Nucleus accumbens (tissue), 56 donors: Measurements from ENCODE around the gene FLT1.

Source experiments
- DNase-seq, 56 donors: peaks; one replicate each; lab custom pipeline; 2025; lab: John Stamatoyannopoulos, UW

FLT1 gene

DNA sequence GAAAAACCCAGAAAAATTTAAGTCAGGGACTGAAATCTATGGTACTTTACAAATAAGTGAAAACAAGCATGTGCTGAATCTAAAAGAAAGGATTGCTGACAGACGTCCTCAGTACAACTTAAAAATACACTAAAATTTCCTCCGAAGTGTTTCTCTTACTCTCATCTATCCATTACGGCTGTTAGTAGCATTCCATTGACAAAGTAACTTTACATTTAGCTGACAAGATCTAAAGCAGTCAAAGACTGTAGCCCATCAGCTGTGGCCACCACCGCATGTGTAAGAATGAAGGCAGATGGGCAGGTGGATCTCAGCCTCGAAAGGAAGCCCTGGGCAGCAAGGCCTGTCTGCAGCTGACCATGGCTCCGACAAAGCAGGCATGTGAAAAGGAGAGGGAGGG is 59.0 kb downstream of the FLT1 start:
- DNase-seq = no peak

DNA sequence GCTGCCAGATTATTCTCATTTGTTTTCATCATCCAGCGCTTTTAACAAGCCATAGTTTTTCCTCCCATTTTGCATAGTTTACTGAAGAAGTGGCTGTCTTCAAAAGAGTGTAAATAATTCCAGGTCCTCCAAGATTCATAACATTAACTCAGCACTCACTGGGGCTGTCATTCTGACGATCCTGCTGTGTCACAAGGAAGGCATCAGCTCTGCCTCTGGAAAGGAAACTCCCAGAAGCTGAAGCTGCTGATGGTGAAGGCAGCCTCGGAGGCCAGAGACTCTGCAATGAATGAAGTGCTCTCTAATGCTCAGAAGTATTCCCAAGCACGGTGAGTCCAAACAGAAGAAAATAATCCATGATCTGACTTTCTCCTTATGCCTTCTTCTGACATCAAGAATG is 60.0 kb downstream of the FLT1 start:
- no peak for DNase-seq

DNA sequence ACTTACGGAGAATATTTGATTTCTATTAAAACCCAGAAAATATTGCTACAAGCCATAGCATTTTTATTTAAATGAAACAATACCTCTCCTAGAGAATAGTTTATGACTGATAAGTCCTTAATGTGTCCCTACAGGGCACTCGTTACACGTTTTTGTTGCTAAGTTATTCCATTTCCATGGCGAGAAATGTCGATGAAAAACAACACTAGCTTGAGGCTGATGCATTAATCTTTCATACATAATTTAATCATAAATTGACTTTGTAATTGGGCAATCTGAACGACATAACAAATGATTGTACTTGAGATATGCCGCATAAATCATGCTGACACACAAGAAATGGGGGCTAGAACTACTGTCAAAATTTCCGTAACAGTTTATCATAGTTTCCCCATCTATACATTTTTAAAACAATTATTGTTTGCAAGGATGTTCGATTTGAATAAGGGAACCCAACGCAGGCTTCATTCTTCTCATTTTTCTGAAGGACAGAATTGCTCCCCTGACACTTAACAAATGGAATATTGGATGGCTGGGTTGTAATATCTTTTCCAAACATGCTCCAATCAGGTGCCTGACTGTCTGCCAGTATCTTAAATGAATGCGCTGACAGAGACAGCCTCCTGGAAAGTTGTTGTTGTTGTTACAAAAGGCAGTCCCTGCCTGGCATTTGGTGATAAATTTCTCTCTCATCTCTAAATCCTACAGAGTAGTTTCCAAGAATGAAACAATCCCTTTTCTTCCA is 61.9 kb downstream of the FLT1 start:
- no peak for DNase-seq

DNA sequence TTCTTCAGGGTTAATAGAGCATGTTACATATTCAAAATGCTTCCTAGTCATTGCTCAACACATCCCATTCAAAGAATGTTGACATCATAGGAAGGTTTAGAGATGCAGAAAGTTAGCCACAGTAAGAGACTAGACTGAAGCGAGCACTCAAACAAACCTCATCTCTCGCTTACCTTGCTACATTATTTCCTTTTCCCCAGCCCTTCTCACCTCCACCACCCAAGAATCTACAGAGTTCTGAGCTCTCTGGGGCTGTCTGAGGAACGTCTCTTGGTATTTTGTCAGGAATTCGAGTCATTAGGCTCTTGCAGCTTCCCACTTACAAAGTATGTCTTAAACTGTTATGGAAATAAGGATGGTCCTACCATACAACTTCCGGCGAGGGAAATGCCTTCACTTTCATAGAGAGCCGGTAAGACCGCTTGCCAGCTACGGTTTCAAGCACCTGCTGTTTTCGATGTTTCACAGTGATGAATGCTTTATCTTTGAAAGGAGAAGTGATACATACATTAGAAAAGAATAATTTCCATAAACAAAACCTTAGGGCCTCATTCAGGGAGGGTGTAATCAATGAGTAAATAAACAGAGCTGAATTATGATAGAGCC is 65.1 kb downstream of the FLT1 start:
- DNase-seq = no peak

DNA sequence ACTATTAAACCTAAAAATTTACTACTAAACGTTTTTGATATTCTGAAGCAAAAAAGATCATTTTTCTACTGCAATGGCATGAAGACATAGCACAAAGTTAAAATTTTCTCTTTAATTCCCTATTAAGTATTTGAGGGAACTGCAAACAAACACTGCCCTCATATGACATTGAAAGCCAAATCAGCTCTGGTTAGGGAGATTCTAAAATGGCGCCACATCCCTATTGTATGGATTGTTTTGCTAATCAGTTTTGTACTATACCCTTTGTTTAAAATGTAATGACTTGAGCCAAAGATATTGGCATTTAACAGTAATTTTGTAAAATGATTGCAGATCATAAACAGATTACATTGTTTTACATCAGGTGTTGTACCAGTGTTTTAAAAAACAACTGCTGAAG is 65.8 kb downstream of the FLT1 start:
- no peak for DNase-seq

DNA sequence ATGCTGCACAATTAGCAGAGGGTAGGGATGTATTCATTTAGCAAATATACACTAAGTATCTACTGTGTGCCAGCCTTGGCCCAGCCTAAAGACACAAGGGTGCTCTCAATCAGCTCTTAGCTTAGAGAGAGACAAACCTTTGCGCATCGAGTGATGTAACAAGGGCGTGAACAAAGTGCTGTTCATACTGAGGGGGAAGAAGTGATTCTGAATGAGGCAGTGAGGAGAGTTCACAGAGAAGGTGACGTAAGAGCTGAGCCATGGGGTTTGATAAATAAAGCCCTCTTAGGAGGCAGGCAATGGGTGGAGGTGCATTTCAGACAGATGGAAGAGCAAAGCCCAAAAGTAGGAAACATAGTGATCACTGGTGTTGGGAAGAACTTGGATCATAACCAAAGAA is 68.5 kb downstream of the FLT1 start:
- DNase-seq = no peak

DNA sequence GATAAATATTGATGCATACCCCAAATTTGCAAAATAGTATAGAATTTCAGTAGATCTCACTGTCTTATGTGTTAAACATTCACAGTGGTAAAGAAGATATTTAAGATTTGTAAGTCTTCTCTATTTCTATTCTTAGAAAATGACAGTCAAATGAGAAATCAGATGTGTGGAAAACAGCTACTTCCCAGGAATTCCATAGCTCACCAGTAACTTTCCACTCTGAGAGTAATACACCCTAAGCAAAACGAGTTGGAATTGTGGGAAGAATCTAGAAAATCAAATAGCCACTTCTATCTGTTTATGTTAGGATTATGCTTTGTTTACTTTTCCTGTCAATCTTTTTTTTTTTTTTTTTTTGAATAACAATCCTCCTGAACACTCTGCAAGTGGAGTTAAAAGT is 69.1 kb downstream of the FLT1 start:
- no peak for DNase-seq

DNA sequence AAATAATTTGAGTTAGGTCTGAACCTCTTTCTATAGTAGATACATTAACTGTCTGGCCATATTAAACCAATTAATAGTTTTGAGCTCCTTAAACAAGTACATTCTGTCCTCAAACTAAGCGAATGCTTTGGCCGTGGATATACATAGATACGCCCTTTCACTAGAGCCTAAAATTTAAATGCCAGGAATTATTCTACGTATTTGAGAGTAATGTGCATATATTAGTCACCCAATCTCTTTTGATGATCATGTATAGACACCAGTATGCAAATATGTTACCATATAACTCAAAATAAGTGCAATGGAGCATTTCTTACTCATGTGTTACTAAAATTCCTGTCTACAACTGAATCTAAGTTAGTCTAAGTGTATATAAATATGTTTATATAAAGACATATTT is 70.4 kb downstream of the FLT1 start:
- DNase-seq = no peak

DNA sequence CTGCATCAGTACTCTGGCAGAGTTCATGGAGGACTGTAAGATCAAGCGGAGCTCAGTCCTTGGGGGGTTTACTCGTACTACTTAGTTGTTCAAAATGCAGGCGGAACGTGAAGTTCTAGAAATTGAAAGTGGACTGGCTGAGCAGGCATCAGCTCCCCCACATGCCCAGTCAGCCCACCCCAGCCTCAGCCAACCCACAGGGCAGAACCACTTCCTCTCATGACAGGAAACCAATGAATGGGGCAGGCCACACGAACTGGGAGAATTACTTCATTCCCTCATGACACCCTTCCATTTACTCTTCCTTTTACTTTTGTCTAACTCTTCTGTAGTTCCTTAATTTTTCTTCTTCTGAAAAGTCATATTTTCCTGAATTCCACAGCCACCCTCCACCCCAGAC is 71.9 kb downstream of the FLT1 start:
- DNase-seq = peak in 15 of 56 donors; percentile 2 to 37 (median 12)

DNA sequence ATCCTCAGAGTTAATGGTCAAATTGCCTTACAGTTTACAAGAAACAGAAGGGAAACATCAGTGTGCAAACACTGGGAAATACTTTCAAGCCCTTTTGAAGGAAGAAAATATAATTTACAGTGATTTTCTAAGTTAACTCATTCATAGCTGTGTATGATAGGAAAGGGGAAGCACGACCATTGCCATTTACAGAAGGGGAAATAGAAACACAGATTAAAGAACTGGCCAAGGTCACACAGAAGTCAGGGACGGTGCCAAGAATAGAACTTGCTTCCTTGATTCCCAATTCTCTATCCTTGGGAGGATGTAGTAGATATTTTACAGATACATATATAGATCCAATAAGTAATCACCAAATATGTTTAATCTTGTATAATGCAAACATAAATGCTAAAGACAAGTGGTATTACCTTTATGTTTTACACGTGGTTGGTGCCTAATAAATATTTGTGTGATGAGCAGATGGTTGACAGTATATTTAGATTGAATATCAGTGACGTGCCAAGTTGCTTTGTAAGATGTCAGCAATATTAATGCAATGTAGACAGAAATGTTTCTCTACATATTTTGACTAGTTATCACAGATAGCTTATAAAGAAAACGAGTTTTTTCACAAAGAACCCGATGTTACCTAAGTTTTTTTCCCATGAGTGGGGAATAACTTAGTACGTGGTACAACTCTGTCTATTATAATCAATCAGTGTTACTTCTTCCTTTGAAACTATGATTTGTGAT is 73.1 kb downstream of the FLT1 start:
- DNase-seq = no peak

DNA sequence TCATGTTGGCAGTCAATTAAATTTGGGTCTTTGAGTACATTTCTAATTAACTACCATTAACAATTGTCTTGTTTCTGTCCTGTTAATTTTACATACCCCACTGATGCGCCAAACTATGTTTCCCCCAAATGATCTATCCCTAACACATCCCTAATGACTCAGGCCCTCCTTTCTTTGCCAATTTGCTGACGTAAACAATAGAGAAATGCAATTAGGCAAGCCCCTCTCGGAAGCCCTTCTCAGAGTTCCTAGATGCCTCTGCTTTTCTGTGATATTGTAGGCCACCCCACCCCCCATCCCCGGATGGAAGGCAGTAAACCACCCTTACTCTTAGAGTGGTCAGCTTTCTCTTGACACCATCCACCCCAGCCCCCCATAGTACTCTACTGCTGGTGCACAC is 74.2 kb downstream of the FLT1 start:
- DNase-seq = no peak

DNA sequence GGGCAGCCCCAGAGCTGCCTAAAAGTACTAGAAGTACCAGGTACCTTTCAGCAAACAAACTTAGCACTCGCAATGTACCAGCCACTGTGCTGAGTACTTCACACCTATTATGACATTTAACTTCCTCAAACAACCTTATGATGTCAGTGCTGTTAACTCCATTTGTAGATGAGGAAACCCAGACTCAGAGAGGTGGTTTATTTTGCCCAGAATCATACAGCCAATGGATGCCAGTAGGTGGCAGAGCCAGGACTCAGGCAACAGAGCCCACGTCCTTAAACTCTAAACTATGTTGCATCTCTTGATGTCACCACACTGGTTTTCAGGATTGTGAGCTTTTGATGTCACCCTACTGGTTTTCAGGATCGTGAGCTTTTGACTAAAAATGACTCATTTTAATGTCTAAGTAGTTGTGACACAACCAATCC is 78.9 kb downstream of the FLT1 start:
- DNase-seq = no peak

DNA sequence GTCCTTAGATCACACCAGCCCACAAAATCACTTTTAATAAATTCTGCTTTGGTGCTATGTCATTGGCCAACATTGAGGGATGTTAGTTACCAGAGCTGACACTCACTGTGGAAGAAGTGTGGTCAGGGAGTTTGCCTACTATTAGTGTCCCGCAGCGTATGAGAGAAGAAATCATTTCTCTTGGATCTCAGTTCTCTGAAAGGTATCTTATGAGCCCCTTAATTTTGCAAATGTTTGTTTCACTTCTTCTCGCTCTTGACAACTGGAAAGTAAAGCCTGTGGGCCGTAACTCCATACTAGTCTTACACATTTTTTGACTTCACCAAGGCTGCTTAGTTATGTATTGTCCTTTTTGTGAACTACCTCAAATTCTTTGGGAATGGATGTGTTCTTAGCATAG is 80.9 kb downstream of the FLT1 start:
- no peak for DNase-seq

DNA sequence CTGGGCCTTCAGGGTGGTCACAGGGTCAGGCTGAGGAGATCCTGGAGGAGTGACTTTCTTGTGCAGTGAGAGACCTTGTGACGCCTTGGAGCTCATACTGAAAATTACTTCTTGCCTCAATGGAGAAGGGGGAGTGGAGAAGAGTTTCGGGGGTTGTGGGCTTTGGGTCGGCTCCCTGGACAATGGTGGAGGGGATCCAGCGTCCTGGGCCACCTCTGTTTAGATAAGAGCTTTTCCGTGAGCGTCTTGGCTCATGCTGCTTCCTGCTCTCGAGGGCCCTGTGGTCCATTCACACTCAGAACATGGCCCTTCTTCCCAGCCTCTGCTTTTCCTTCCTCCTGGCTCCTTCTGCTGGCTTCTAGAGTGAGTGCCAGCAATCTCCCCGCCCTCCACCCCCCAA is 81.9 kb downstream of the FLT1 start:
- DNase-seq = no peak

DNA sequence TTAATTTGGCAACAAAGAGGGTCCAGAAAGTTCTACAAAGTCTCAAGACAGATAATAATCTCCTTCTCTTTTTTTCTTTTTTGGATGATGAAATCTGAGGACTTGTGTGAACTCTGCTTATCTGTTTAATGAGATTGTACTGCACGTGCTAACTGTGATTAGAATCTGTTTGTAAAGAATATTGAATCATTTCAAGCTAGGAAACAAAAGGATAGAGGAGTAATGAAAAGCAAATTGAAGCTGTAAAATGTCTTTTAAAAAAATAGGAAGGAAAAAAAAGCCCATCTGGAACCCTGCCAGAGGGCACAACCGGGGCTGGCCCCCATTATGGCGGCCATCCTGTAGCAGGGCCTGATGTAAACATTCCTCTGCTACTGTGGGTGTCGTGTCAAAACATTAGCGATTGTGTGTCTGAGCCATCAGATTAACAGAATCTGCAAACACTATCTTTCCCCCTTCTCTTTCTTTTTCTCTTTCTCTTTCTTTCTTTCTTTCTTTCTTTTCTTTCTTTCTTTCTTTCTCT is 83.0 kb downstream of the FLT1 start:
- DNase-seq = no peak

DNA sequence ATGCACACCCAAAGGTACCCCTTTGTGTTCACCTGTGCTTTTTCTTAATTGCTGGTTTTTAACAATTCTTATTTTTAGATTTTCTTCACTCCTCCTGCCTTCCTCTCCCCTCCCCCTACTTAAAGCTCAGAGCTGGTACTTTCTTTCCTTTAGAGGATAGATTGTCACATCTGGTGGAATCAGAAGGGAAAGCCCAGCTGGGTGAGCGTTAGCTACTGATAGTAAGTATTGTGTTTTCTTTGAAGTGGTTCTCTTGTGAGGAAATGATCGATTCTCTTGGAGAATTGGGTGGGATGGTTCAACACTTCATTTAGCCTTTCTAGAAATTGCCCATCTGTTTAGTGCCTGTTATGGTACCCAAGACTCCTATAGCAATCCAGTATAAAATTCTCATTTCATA is 84.8 kb downstream of the FLT1 start:
- DNase-seq = no peak

DNA sequence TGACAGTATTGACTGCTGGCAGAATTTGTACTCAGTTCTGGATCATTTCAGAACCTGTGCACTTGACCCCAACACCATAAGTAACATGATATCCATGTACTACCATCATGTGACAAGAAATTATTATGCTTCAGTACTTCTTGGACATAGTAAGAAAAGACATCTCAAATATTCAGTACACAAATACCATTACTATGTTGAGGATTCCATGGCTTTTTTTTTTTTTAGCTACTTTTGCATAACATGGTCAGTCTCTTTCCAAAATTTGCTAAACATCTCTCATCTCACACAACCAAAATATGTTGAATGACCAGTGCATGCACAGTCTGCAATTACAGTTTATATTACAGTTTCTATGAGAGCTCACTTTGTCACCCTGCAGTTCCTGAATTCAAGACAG is 85.3 kb downstream of the FLT1 start:
- DNase-seq = no peak

DNA sequence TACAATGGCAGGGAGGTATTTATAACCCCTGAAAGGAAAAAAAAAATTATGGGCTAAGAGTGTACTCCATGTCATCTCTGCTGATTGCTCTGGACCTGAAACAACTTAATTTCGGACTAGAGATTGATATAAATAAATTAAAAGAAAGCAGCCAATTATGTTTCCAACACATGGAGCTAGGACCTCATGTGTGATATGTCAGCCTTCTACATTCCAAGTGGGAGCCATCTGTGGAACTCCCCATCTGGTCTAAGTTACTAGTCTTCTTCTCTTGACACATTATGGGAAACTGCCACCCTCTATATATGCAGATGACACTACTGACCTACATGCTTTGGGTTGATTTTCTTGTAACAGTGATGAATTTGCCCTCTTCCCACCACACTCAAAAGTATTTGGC is 86.1 kb downstream of the FLT1 start:
- DNase-seq = no peak

DNA sequence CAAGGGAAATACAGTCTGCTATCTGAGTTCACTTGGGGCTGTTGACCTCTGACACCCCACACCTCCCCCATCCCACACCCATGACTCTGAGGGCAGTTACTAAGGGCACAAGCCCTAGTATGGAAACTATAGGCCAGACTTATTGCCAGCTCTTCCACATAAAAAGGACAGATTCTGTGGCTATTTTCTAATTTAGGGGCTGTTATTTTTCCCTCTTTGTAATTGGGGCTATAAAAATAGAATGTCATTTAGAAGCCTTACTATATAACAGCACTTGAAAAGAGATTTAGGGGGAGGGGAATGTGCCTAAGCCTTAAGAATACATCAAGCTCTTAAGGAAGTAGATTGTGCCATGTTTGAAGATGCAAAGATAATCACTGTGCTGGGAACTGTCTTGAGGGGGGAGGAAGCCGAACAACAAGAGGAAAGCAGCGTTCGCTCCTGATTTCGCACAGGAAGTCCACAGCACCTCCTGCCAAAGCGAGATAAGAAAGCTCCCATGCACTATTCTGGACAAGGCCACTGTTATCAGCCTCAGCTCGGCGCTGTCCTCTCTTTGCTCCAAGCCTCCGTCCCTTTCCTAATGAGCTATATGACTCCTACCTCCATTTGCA is 86.6 kb downstream of the FLT1 start:
- no peak for DNase-seq

DNA sequence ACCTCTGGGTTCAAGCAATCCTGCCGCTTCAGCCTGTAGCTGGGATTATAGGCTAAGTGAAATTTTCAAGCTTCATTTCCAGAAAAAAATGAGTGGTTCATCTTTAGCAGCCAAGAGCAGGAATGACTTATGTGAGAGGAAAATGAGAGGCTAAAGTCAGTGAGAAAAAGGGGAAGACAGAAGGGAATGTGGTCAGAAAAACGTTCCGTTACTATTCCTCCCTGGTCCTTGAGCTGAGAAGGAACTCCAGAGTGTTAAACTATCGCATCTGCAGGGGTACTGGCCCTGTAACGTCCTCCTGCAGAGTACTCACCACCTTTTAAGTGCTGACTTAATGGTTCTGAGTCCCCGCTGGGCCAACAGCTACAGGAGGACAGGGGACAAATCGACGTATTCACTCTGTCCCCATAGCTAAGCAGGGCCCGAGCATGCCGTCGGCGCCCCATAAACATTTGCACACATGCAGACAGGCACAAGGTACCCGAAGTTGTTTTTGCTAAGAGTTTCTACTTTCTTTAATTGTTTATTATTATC is 88.1 kb downstream of the FLT1 start:
- no peak for DNase-seq

DNA sequence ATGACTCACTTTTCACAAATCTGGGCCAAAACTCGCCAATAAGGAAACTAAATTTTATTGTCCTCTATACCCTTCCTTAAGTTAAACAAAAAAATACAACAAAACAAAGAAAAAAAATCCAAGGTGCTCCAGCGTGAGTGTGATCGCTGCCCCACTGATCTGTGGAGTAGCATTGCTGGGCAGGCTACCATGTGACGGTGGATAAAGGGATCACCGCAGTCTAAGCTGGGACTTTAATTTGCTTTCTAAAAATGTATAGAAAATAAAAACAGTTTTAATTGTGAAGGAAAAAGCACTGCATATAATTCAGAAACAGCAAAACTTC is 92.9 kb downstream of the FLT1 start:
- no peak for DNase-seq
